MM.1S (cell line): ENCODE results near the gene SRP19.

Experiments used
- CTCF ChIP-seq: fragments of 300-600 bp; sonication (generic); IDR thresholded peaks from 2 replicates; pipeline ENCODE4 v1.5.1; 2016; ENCODE audit warnings: antibody characterized with exemption, low read length, mixed read lengths
- EZH2 ChIP-seq: fragments of 300-600 bp; sonication (generic); optimal IDR thresholded peaks from 2 replicates; pipeline ENCODE3; 2017; ENCODE audit warnings: low read depth, mild to moderate bottlenecking, antibody characterized with exemption, low read length, mixed read lengths
- EZH2phosphoT487 ChIP-seq: fragments of 300-600 bp; sonication (generic); IDR thresholded peaks from 2 replicates; pipeline ENCODE4 v1.6.1; 2018; ENCODE audit warnings: antibody characterized with exemption, low read length

GRCh38 chr5:112812549-112812948 lies 48.5 kb upstream of the SRP19 start:
- no peak for TF ChIP-seq CTCF
- no peak for TF ChIP-seq EZH2
- TF ChIP-seq EZH2phosphoT487 = no peak
